SK-N-SH (cell line): ENCODE data around the gene FMC1. TPM values are rescaled to one million over a fixed set of nuclear protein-coding genes. Genes with fewer than 3 reads are reported as not detected.
A peak's percentile ranks its signal among the peaks of the same experiment; 100 is the strongest.

Experiments used
- CTCF ChIA-PET: fragments of 300-600, 350-600 bp; formaldehyde crosslinking; extraction: SDS; loops from one replicate; lab custom pipeline; 2021; lab: Yijun Ruan, JAX
- POLR2A ChIA-PET: fragments of 350-600 bp; sonication (Branson Sonifier 250); formaldehyde crosslinking; extraction: SDS; loops from one replicate; lab custom pipeline; 2020; ENCODE audit warnings: antibody characterized with exemption, inconsistent platforms; lab: Yijun Ruan, JAX
- DNase-seq: peaks from one replicate; pipeline ENCODE4 v3.0.0; 2012
- H2AFZ ChIP-seq: fragments of 200-600 bp; sonication (generic); 2 replicates; pipeline ENCODE4 v1.8.1; 2016; ENCODE audit warnings: antibody characterized with exemption, mild to moderate bottlenecking, low read depth
- H3F3A ChIP-seq: fragments of 200-600 bp; sonication (generic); replicated peaks from 2 replicates; pipeline ENCODE3; 2016; ENCODE audit warnings: antibody characterized with exemption, mild to moderate bottlenecking; ENCODE audit not compliant: insufficient read depth
- H3K27ac ChIP-seq, 2 experiments: fragments of 200-500 bp in 1 of 2; fragments of 200-600 bp in 1 of 2; sonication (Bioruptor generic) in 1 of 2; sonication (generic), shearing (Covaris generic) in 1 of 2; 2 replicates each; pipeline versions ENCODE4 v1.5.1 to v1.6.1; 2014 to 2016; ENCODE audit warnings: low read depth in 2 of 2, inconsistent platforms in 1 of 2, low read length in 1 of 2, mild to moderate bottlenecking in 1 of 2, mixed read lengths in 1 of 2
- H3K27me3 ChIP-seq: fragments of 200-600 bp; sonication (generic), shearing (Covaris generic); 2 replicates; pipeline ENCODE4 v1.6.1; 2016; ENCODE audit warnings: mixed run types; ENCODE audit not compliant: insufficient read depth
- H3K36me3 ChIP-seq, 2 experiments: fragments of 200-500 bp in 1 of 2; fragments of 200-600 bp in 1 of 2; sonication (Bioruptor generic) in 1 of 2; sonication (generic) in 1 of 2; replicated peaks in 1 of 2; 2 replicates each; pipeline versions ENCODE3 to v1.5.1; 2014 to 2016; ENCODE audit warnings: low read length in 1 of 2, mild to moderate bottlenecking in 1 of 2; ENCODE audit not compliant: insufficient read depth in 2 of 2, control insufficient read depth in 1 of 2
- H3K4me1 ChIP-seq, 2 experiments: fragments of 200-500 bp in 1 of 2; fragments of 200-600 bp in 1 of 2; sonication (Bioruptor generic) in 1 of 2; sonication (generic), shearing (Covaris generic) in 1 of 2; 2 replicates each; pipeline versions ENCODE4 v1.5.1 to v1.6.1; 2014 to 2016; ENCODE audit warnings: low read depth in 1 of 2, low read length in 1 of 2, mixed run types in 1 of 2; ENCODE audit not compliant: insufficient read depth in 2 of 2, control insufficient read depth in 1 of 2
- H3K4me2 ChIP-seq: fragments of 200-600 bp; sonication (generic), shearing (Covaris generic); 2 replicates; pipeline ENCODE4 v1.6.1; 2017; ENCODE audit warnings: mixed run types
- H3K4me3 ChIP-seq, 2 experiments: fragments of 200-500 bp in 1 of 2; fragments of 200-600 bp in 1 of 2; sonication (Bioruptor generic) in 1 of 2; sonication (generic), shearing (Covaris generic) in 1 of 2; 2 replicates each; pipeline versions ENCODE4 v1.5.1 to v1.8.1; 2014 to 2016; ENCODE audit warnings: low read depth in 2 of 2, inconsistent platforms in 1 of 2, low read length in 1 of 2, mild to moderate bottlenecking in 1 of 2, mixed read lengths in 1 of 2, moderate library complexity in 1 of 2
- H3K79me2 ChIP-seq: fragments of 200-600 bp; sonication (generic); 2 replicates; pipeline ENCODE4 v1.8.1; 2017; ENCODE audit warnings: mild to moderate bottlenecking; ENCODE audit not compliant: insufficient read depth
- H3K9ac ChIP-seq: fragments of 200-600 bp; sonication (generic); 2 replicates; pipeline ENCODE4 v1.6.1; 2017; ENCODE audit warnings: mixed run types
- H3K9me2 ChIP-seq: fragments of 200-600 bp; sonication (generic); 2 replicates; pipeline ENCODE4 v1.6.1; 2017; ENCODE audit warnings: mixed run types
- H3K9me3 ChIP-seq: fragments of 200-600 bp; sonication (generic); 2 replicates; pipeline ENCODE4 v1.6.1; 2017; ENCODE audit warnings: mixed run types, mild to moderate bottlenecking, moderate library complexity
- H4K20me1 ChIP-seq: fragments of 200-600 bp; sonication (generic); 2 replicates; pipeline ENCODE4 v1.6.1; 2017; ENCODE audit warnings: mild to moderate bottlenecking, mixed run types; ENCODE audit not compliant: insufficient read depth
- CHD2 ChIP-seq: fragments of 150-350 bp; IDR thresholded peaks from 2 replicates; pipeline ENCODE4 v1.6.1; 2018; ENCODE audit warnings: low read length; ENCODE audit not compliant: partially characterized antibody
- ELF1 ChIP-seq: IDR thresholded peaks from 2 replicates; pipeline ENCODE4 v1.4.0; 2012
- EZH2phosphoT487 ChIP-seq: fragments of 200-600 bp; sonication (generic); IDR thresholded peaks from 2 replicates; pipeline ENCODE4 v1.6.1; 2017; ENCODE audit warnings: low read depth, mixed run types, mild to moderate bottlenecking, antibody characterized with exemption, moderate library complexity, borderline replicate concordance
- FOSL2 ChIP-seq: IDR thresholded peaks from 2 replicates; pipeline ENCODE4 v1.4.0; 2012; ENCODE audit warnings: low read depth, mild to moderate bottlenecking, moderate library complexity, borderline replicate concordance
- GABPA ChIP-seq: IDR thresholded peaks from 2 replicates; pipeline ENCODE4 v1.4.0; 2012; ENCODE audit warnings: low read depth, mild to moderate bottlenecking
- GATA2 ChIP-seq: sonication (generic); formaldehyde crosslinking; IDR thresholded peaks from 2 replicates; pipeline ENCODE4 v1.5.0; 2020; ENCODE audit warnings: mild to moderate bottlenecking, missing genetic modification reagents
- JUND ChIP-seq: IDR thresholded peaks from 2 replicates; pipeline ENCODE4 v1.4.0; 2012
- MXI1 ChIP-seq: IDR thresholded peaks from 2 replicates; pipeline ENCODE4 v1.6.1; 2012; ENCODE audit warnings: mild to moderate bottlenecking, low read depth, low read length, improper control_type of control experiment
- NFIC ChIP-seq: IDR thresholded peaks from 2 replicates; pipeline ENCODE4 v1.4.0; 2012; ENCODE audit warnings: borderline replicate concordance
- NRF1 ChIP-seq: IDR thresholded peaks from 2 replicates; pipeline ENCODE4 v1.6.1; 2012; ENCODE audit warnings: low read depth, mild to moderate bottlenecking, low read length
- RCOR1 ChIP-seq: fragments of 150-350 bp; IDR thresholded peaks from 2 replicates; pipeline ENCODE4 v1.6.1; 2017; ENCODE audit warnings: antibody characterized with exemption, low read length
- TEAD4 ChIP-seq: IDR thresholded peaks from 2 replicates; pipeline ENCODE4 v1.4.0; 2012; ENCODE audit warnings: mild to moderate bottlenecking, borderline replicate concordance; ENCODE audit not compliant: insufficient read depth
- WGBS: methylation state at CpG from one replicate; pipeline ENCODE4 v1.1.6; 2017; ENCODE audit warnings: low lambda C conversion rate; 5-methylcytosine and 5-hydroxymethylcytosine counted together
- polyA plus RNA-seq, 3 experiments: library from polyadenylated mRNA; depleted of rRNA; stranded (reverse); fragments of >200 nt; gene quantifications; 2 replicates each; pipeline ENCODE4 v1.2.3, GENCODE V29; 2012
- TF ChIP-seq, protein P1 (sequence below): IDR thresholded peaks from 2 replicates; pipeline ENCODE4 v1.4.0; 2012; ENCODE audit warnings: low read depth
- TF ChIP-seq, protein P2 (sequence below): fragments of 200-600 bp; sonication (generic); IDR thresholded peaks from 2 replicates; pipeline ENCODE4 v1.6.1; 2017; ENCODE audit warnings: antibody characterized with exemption, mild to moderate bottlenecking, moderate library complexity
- TF ChIP-seq, protein P3 (sequence below): IDR thresholded peaks from 2 replicates; pipeline ENCODE4 v1.4.0; 2012; ENCODE audit warnings: low read depth, borderline replicate concordance
- TF ChIP-seq, protein P4 (sequence below): IDR thresholded peaks from 2 replicates; pipeline ENCODE4 v1.6.1; 2012; ENCODE audit warnings: mild to moderate bottlenecking, low read depth, low read length, moderate library complexity

FMC1 gene
- polyA plus RNA-seq, 1 of the 3 experiments (the other 2 are of a cell fraction), result 59.9 TPM

DNA sequence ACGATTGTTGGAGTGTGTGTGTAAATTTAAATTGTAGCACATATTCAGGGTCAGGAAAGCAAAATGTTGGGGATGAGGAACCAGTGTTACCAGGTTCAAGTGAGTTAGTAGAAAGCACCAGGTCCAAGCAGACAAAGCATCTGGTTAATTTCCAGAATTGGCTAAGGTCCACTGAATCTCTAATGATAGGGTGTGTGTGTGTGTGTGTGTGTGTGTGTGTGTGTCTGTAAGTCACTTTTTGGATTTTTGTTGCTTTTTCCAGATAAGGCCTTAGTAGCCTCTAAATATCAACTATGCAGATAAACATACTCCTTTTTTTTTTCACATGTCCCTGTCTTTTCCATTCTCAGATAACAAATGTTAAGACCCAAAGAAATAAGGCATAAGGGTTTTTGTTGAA, 36.6 kb upstream of the FMC1 start (continued):
- TF ChIP-seq GATA2 (CRISPR knock-in tag) (peak; percentile 53; the same call in 1 of the 2 replicates), TEAD4 (no peak), RCOR1 (peak; percentile 16; the same call in 1 of the 2 replicates), NFIC (no peak), CHD2 (no peak), NRF1 (no peak), GABPA (no peak), FOSL2 (no peak), MXI1 (no peak)
- TF ChIP-seq, protein P1, sequence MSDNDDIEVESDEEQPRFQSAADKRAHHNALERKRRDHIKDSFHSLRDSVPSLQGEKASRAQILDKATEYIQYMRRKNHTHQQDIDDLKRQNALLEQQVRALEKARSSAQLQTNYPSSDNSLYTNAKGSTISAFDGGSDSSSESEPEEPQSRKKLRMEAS, result no peak

DNA sequence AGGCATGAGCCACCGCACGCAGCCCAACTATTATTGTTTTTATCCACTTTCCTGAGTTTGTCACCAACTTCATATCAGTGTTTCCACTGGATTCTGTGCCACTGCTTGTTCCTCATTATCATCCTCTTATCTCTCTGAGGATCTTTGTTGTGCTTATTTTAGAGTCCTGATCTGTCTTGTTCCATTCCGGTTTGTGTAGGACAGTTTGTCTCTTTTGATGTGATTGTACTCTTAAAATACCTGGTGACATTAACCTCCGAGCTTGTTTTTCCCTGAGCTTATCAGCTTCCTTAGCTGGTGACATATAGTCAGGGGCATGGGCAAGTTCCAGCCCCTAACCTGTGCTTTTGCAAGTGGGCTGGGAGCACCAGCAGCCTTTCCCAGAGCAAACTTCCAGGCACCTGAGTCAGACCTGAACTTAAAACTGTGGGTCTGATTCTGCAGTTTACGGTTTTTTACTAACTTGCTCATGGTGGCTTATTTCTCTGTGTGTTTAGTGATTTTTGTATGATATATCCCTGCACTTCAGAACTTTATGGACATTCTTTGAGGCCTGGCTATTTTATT, 23.1 kb upstream of the FMC1 start:
- DNase-seq, result no peak
- H3K9ac ChIP-seq, result no peak overlapping the region
- CTCF ChIA-PET, result interaction anchor here (1.0 to 1.3 kb wide), 2 partner anchors 15 to 26 kb away, joined by 3 read pairs; no protein-coding TSS in a partner anchor

More for the DNA sequence above, 23.1 kb upstream of the FMC1 start:
- H4K20me1 ChIP-seq, result no peaks in the 10 kb centered on the region
- H3F3A ChIP-seq, result no peaks in the 10 kb centered on the region
- no peaks in the 10 kb centered on the region for H3K36me3 ChIP-seq
- WGBS, result 87% methylated on average over 5 of the region's 5 CpGs
- H3K27me3 ChIP-seq, result no peaks in the 10 kb centered on the region
- no peaks in the 10 kb centered on the region for H3K4me1 ChIP-seq
- H2AFZ ChIP-seq, result no peak overlapping the region
- no peaks in the 10 kb centered on the region for H3K9me2 ChIP-seq
- H3K27ac ChIP-seq, result no peak overlapping the region
- H3K9me3 ChIP-seq, result no peaks in the 10 kb centered on the region
- POLR2A ChIA-PET, result no interaction called here
- no peaks in the 10 kb centered on the region for H3K79me2 ChIP-seq
- TF ChIP-seq ELF1, result no peak
- no peak for TF ChIP-seq EZH2phosphoT487
- no peak for TF ChIP-seq JUND
- TF ChIP-seq, protein P2, sequence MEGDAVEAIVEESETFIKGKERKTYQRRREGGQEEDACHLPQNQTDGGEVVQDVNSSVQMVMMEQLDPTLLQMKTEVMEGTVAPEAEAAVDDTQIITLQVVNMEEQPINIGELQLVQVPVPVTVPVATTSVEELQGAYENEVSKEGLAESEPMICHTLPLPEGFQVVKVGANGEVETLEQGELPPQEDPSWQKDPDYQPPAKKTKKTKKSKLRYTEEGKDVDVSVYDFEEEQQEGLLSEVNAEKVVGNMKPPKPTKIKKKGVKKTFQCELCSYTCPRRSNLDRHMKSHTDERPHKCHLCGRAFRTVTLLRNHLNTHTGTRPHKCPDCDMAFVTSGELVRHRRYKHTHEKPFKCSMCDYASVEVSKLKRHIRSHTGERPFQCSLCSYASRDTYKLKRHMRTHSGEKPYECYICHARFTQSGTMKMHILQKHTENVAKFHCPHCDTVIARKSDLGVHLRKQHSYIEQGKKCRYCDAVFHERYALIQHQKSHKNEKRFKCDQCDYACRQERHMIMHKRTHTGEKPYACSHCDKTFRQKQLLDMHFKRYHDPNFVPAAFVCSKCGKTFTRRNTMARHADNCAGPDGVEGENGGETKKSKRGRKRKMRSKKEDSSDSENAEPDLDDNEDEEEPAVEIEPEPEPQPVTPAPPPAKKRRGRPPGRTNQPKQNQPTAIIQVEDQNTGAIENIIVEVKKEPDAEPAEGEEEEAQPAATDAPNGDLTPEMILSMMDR, result no peak
- TF ChIP-seq, protein P3, sequence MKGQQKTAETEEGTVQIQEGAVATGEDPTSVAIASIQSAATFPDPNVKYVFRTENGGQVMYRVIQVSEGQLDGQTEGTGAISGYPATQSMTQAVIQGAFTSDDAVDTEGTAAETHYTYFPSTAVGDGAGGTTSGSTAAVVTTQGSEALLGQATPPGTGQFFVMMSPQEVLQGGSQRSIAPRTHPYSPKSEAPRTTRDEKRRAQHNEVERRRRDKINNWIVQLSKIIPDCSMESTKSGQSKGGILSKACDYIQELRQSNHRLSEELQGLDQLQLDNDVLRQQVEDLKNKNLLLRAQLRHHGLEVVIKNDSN, result no peak
- no peak for TF ChIP-seq CHD2
- TF ChIP-seq MXI1, result no peak
- no peak for TF ChIP-seq NRF1
- TF ChIP-seq, protein P4, sequence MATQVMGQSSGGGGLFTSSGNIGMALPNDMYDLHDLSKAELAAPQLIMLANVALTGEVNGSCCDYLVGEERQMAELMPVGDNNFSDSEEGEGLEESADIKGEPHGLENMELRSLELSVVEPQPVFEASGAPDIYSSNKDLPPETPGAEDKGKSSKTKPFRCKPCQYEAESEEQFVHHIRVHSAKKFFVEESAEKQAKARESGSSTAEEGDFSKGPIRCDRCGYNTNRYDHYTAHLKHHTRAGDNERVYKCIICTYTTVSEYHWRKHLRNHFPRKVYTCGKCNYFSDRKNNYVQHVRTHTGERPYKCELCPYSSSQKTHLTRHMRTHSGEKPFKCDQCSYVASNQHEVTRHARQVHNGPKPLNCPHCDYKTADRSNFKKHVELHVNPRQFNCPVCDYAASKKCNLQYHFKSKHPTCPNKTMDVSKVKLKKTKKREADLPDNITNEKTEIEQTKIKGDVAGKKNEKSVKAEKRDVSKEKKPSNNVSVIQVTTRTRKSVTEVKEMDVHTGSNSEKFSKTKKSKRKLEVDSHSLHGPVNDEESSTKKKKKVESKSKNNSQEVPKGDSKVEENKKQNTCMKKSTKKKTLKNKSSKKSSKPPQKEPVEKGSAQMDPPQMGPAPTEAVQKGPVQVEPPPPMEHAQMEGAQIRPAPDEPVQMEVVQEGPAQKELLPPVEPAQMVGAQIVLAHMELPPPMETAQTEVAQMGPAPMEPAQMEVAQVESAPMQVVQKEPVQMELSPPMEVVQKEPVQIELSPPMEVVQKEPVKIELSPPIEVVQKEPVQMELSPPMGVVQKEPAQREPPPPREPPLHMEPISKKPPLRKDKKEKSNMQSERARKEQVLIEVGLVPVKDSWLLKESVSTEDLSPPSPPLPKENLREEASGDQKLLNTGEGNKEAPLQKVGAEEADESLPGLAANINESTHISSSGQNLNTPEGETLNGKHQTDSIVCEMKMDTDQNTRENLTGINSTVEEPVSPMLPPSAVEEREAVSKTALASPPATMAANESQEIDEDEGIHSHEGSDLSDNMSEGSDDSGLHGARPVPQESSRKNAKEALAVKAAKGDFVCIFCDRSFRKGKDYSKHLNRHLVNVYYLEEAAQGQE, result no peak
- no peak overlapping the region for H3K4me3 ChIP-seq
- no peak overlapping the region for H3K4me2 ChIP-seq
